ENCODE results near the gene FAM200B.

FAM200B gene

GRCh38 chr4:15681372-15682241, at the start of gene FAM200B:
FAM200B (plus strand) TSS chr4:15681827; CDS start chr4:15686978, 5,151 bp downstream.
- peak; percentile 91 for DNase-seq

- no peak for DNase-seq
Observed at GRCh38 chr4:15636818-15637217, 44.8 kb upstream of the FAM200B start.

GRCh38 chr4:15638418-15638817, 43.2 kb upstream of the FAM200B start:
- no peak for DNase-seq

GRCh38 chr4:15648600-15648999, 33.0 kb upstream of the FAM200B start:
- no peak for DNase-seq

GRCh38 chr4:15649914-15650545, 31.6 kb upstream of the FAM200B start:
- peak; percentile 63 for DNase-seq

- no peak for DNase-seq
Observed at GRCh38 chr4:15651676-15652075, 30.0 kb upstream of the FAM200B start.

- no peak for DNase-seq
Observed at GRCh38 chr4:15652191-15652590, 29.4 kb upstream of the FAM200B start.

GRCh38 chr4:15652841-15653240, 28.8 kb upstream of the FAM200B start:
- DNase-seq, result no peak

GRCh38 chr4:15653420-15653819, 28.2 kb upstream of the FAM200B start:
- no peak for DNase-seq

GRCh38 chr4:15653864-15654592, 27.6 kb upstream of the FAM200B start:
- DNase-seq, result no peak

GRCh38 chr4:15654593-15655222, 26.9 kb upstream of the FAM200B start:
- DNase-seq, result no peak

- DNase-seq, result peak; percentile 53
Observed at GRCh38 chr4:15655223-15656037, 26.2 kb upstream of the FAM200B start, which contains the start of gene FBXL5. FBXL5 (minus strand) TSS chr4:15655357; CDS start chr4:15655287, 70 bp downstream.

- DNase-seq, result peak; percentile 51
Observed at GRCh38 chr4:15656038-15656470, 25.6 kb upstream of the FAM200B start.

- no peak for DNase-seq
Observed at GRCh38 chr4:15657366-15657765, 24.3 kb upstream of the FAM200B start.

GRCh38 chr4:15658136-15658770, 23.4 kb upstream of the FAM200B start:
- DNase-seq, result no peak

GRCh38 chr4:15658781-15659180, 22.8 kb upstream of the FAM200B start:
- DNase-seq, result no peak

- no peak for DNase-seq
Observed at GRCh38 chr4:15659768-15660570, 21.7 kb upstream of the FAM200B start.

- DNase-seq, result no peak
Observed at GRCh38 chr4:15665753-15666365, 15.8 kb upstream of the FAM200B start.

GRCh38 chr4:15667006-15667405, 14.6 kb upstream of the FAM200B start:
- DNase-seq, result no peak
